ENCODE data around the gene AQP12B.

AQP12B gene

DNA sequence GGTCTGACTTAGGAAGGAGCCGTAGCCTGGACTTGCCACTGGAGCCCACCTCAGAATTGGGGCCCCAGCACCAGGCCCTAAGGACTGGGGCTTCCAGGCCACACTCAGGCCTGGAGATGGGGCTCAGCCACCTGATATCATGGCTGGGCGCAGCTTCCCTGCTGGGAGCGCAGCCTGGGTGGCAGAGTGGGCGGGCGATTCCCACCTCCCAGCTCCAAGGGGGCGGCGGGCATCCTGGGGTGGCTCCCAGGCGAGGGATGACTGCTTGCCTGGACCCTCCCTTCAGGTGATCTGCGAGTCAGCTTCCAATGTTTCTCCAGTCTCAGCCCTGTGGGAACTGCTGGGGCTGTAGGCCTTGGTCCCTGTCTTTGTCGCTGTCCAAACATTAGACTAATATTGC, 37.3 kb downstream of the AQP12B start:
- Histone ChIP-seq H3K4me2 (ENCODE audit: low read length) (no peak overlapping the region), H3K27me3 (ENCODE audit: control insufficient read depth, low read length) (peaks cover 9% of the 10 kb centered on the region; the same call in 1 of the 2 replicates), H3K79me2 (ENCODE audit: control insufficient read depth, low read length) (no peaks in the 10 kb centered on the region), H3K4me1 (ENCODE audit: control insufficient read depth, low read length) (no peaks in the 10 kb centered on the region), H3K36me3 (ENCODE audit: control insufficient read depth, low read length) (no peaks in the 10 kb centered on the region), H3K9me2 (replicated peaks; ENCODE audit: control insufficient read depth, low read length) (no peaks in the 10 kb centered on the region), H3K27ac (ENCODE audit: low read depth, low read length) (no peak overlapping the region), H3F3A (ENCODE audit: control insufficient read depth, insufficient read depth) (no peaks in the 10 kb centered on the region), H3K4me3 (ENCODE audit: low read length) (no peak overlapping the region), H4K20me1 (ENCODE audit: control insufficient read depth, insufficient read depth, low read depth, low read length) (no peaks in the 10 kb centered on the region), H3K9me3 (ENCODE audit: control insufficient read depth, insufficient read depth, low read length) (peaks cover 8% of the 10 kb centered on the region; the same call in 1 of the 2 replicates)
- TF ChIP-seq, protein P1, sequence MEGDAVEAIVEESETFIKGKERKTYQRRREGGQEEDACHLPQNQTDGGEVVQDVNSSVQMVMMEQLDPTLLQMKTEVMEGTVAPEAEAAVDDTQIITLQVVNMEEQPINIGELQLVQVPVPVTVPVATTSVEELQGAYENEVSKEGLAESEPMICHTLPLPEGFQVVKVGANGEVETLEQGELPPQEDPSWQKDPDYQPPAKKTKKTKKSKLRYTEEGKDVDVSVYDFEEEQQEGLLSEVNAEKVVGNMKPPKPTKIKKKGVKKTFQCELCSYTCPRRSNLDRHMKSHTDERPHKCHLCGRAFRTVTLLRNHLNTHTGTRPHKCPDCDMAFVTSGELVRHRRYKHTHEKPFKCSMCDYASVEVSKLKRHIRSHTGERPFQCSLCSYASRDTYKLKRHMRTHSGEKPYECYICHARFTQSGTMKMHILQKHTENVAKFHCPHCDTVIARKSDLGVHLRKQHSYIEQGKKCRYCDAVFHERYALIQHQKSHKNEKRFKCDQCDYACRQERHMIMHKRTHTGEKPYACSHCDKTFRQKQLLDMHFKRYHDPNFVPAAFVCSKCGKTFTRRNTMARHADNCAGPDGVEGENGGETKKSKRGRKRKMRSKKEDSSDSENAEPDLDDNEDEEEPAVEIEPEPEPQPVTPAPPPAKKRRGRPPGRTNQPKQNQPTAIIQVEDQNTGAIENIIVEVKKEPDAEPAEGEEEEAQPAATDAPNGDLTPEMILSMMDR (IDR thresholded peaks at IDR 0.05; ENCODE audit: low read depth, low read length, poor library complexity, severe bottlenecking), result no peak
- no peak for TF ChIP-seq EZH2phosphoT487 (IDR thresholded peaks at IDR 0.05; ENCODE audit: borderline replicate concordance, low read length)

DNA sequence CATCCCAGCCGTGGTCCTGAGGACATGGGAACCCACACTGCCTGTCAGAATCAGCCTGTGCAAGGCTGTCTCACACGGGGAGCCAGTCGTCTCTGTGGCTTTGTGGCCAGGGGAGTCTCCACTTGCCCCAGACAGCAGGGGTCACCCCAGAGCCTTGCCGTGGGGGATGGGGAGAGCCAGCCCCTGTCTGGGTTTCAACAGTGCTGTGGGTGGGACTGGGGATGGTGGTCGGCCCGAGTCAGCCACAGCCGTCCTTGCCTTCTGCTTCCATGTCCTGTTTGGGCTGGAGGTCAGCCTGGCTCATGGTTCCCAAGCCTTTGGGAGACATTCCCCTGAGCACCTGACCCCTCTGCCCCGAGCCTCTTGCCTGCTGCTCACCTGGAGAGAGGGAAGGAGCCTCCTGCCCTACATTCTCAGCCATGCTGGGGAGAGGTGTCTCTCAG, 37.8 kb downstream of the AQP12B start:
- Histone ChIP-seq H3K79me2 (ENCODE audit: control insufficient read depth, low read length) (no peaks in the 10 kb centered on the region), H3K9me2 (replicated peaks; ENCODE audit: control insufficient read depth, low read length) (no peaks in the 10 kb centered on the region), H3K4me1 (ENCODE audit: control insufficient read depth, low read length) (no peaks in the 10 kb centered on the region), H3K4me3 (ENCODE audit: low read length) (no peak overlapping the region), H3K4me2 (ENCODE audit: low read length) (no peak overlapping the region), H3K36me3 (ENCODE audit: control insufficient read depth, low read length) (no peaks in the 10 kb centered on the region), H4K20me1 (ENCODE audit: control insufficient read depth, insufficient read depth, low read depth, low read length) (no peaks in the 10 kb centered on the region), H3K27ac (ENCODE audit: low read depth, low read length) (no peak overlapping the region), H3K27me3 (ENCODE audit: control insufficient read depth, low read length) (peaks cover 9% of the 10 kb centered on the region; the same call in 1 of the 2 replicates), H3F3A (ENCODE audit: control insufficient read depth, insufficient read depth) (no peaks in the 10 kb centered on the region), H3K9me3 (ENCODE audit: control insufficient read depth, insufficient read depth, low read length) (peaks cover 8% of the 10 kb centered on the region; the same call in 1 of the 2 replicates)
- no peak for TF ChIP-seq EZH2phosphoT487 (IDR thresholded peaks at IDR 0.05; ENCODE audit: borderline replicate concordance, low read length)
- TF ChIP-seq, protein P1 (IDR thresholded peaks at IDR 0.05; ENCODE audit: low read depth, low read length, poor library complexity, severe bottlenecking), result no peak

DNA sequence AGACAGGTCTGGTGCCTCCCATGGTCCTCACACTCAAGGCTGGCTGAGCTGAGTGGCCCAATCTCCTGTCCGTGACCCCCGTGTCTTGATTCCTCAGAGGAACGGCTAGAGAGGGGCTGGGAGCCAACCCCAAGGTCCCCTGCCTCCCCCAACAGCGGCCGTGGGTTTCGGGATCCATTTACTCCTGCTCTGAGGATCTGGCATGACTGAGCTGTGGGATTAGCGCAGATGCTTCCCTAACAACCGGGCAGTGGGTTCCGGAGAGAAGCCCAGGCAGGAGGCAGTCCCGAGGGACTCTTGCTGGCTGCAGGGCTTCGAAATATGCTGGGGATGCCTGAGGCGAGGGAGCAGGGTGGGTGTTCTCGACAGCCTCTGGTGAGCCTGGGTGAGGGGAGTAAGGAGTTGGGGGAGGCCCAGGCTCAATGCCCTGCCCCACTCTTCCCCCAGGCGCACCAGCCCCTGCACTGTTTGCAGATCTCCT, 38.5 kb downstream of the AQP12B start:
- no peaks in the 10 kb centered on the region for H3K79me2 ChIP-seq (ENCODE audit: control insufficient read depth, low read length)
- H3K36me3 ChIP-seq (ENCODE audit: control insufficient read depth, low read length), result no peaks in the 10 kb centered on the region
- no peak overlapping the region for H3K4me3 ChIP-seq (ENCODE audit: low read length)
- H3K4me1 ChIP-seq (ENCODE audit: control insufficient read depth, low read length), result no peaks in the 10 kb centered on the region
- H3F3A ChIP-seq (ENCODE audit: control insufficient read depth, insufficient read depth), result no peaks in the 10 kb centered on the region
- H3K4me2 ChIP-seq (ENCODE audit: low read length), result no peak overlapping the region
- no peaks in the 10 kb centered on the region for H4K20me1 ChIP-seq (ENCODE audit: control insufficient read depth, insufficient read depth, low read depth, low read length)
- H3K9me3 ChIP-seq (ENCODE audit: control insufficient read depth, insufficient read depth, low read length), result peaks cover 8% of the 10 kb centered on the region; the same call in 1 of the 2 replicates
- H3K27me3 ChIP-seq (ENCODE audit: control insufficient read depth, low read length), result peaks cover 9% of the 10 kb centered on the region; the same call in 1 of the 2 replicates
- no peak overlapping the region for H3K27ac ChIP-seq (ENCODE audit: low read depth, low read length)
- TF ChIP-seq, protein P1 (IDR thresholded peaks at IDR 0.05; ENCODE audit: low read depth, low read length, poor library complexity, severe bottlenecking), result no peak
- no peak for TF ChIP-seq EZH2phosphoT487 (IDR thresholded peaks at IDR 0.05; ENCODE audit: borderline replicate concordance, low read length)
- H3K9me2 ChIP-seq (replicated peaks; ENCODE audit: control insufficient read depth, low read length), result no peaks in the 10 kb centered on the region

Measured in DOHH2 (cell line).